ENCODE measurements around the gene WFS1. TPM values are rescaled to one million over a fixed set of nuclear protein-coding genes. Genes with fewer than 3 reads are reported as not detected.

Gene WFS1
- total RNA-seq, 1 donor from 2014 or later: 91.8 TPM

- no peaks in the 10 kb centered on the region for H3K9me3 ChIP-seq
- no peak overlapping the region for H3K27ac ChIP-seq
- no peak overlapping the region for H3K4me3 ChIP-seq
- H3K4me1 ChIP-seq: peaks cover 15% of the 10 kb centered on the region
- TF ChIP-seq, protein P1, sequence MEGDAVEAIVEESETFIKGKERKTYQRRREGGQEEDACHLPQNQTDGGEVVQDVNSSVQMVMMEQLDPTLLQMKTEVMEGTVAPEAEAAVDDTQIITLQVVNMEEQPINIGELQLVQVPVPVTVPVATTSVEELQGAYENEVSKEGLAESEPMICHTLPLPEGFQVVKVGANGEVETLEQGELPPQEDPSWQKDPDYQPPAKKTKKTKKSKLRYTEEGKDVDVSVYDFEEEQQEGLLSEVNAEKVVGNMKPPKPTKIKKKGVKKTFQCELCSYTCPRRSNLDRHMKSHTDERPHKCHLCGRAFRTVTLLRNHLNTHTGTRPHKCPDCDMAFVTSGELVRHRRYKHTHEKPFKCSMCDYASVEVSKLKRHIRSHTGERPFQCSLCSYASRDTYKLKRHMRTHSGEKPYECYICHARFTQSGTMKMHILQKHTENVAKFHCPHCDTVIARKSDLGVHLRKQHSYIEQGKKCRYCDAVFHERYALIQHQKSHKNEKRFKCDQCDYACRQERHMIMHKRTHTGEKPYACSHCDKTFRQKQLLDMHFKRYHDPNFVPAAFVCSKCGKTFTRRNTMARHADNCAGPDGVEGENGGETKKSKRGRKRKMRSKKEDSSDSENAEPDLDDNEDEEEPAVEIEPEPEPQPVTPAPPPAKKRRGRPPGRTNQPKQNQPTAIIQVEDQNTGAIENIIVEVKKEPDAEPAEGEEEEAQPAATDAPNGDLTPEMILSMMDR (IDR thresholded peaks at IDR 0.05): no peak
- no peak for TF ChIP-seq POLR2AphosphoS5 (IDR thresholded peaks at IDR 0.05; ENCODE audit: insufficient read depth in 1 of 2, low read depth in 1 of 2)
- TF ChIP-seq POLR2A (IDR thresholded peaks at IDR 0.05): no peak
- intact Hi-C loops (cut with DNase I): loop anchor here (10.0 kb wide), 1 partner anchor 332 kb away; no protein-coding TSS in a partner anchor
- H3K36me3 ChIP-seq: no peaks in the 10 kb centered on the region
- DNase-seq (ENCODE audit: extremely low spot score in 2 of 2): no peak
- H3K27me3 ChIP-seq: no peaks in the 10 kb centered on the region
These were observed 56.8 kb downstream of the WFS1 start for GRCh38 chr4:6326312-6327060.

DNA sequence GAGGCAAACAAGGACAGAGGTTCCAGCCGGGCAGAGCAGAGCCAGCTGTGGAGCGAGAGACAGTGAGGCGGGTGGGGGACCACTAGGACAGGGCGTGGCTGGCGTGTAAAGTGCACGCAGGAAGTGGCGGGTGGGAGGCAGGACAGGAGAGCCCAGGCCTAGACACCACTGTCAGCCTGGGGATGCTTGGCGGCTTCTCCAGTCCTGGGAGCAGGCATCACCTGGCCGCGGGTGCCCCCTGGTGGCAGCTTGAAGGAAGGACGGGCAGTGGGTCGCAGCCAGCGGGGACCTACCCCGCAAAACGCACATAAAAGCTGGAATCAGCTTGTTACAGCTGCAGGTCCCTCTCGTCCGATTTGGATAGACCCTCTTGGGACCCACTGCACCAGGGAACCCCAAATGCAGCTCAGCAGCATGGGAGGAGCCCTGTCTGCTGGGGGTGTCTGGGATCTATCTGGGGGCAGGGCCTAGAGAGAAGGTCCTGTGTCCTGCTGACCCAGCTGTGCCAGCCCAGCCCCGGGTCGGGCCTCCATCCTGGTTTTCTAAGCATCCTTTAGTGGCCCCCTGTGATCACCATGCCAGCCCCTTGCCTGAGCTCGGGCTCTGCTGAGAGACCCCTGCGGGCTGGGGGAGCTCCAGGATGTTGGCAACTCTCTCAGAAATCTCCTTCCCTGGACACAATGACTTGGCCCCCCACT, 57.7 kb downstream of the WFS1 start:
- no peaks in the 10 kb centered on the region for H3K27me3 ChIP-seq
- H3K36me3 ChIP-seq: no peaks in the 10 kb centered on the region
- no peak overlapping the region for H3K27ac ChIP-seq
- H3K4me1 ChIP-seq: peaks cover 15% of the 10 kb centered on the region
- intact Hi-C loops (cut with DNase I): loop anchor here (10.0 kb wide), 1 partner anchor 333 kb away; no protein-coding TSS in a partner anchor
- DNase-seq (ENCODE audit: extremely low spot score in 2 of 2): no peak
- TF ChIP-seq POLR2A (IDR thresholded peaks at IDR 0.05): no peak
- TF ChIP-seq, protein P1 (IDR thresholded peaks at IDR 0.05): peak; percentile 93 to 99 (median 99)
- H3K4me3 ChIP-seq: no peak overlapping the region
- no peaks in the 10 kb centered on the region for H3K9me3 ChIP-seq

DNA sequence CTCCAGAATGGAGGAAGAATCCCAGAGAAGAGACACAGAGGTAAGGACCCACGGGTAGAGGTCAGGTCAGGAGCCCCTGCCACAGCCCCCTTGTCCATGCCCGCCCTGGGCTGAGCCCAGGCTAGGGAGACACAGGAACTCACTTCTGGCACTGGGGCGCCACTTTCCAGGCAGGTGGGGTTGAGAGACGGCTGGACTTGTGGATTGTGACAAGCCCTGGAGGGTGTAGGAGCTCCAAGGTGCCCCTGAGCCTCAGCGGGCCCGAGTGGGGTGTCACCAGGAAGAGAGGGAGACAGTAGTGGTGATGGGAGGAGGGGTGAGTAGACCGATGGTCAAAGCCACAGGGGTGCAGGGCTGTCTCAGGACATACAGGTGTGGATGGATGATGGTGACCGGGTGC, 58.9 kb downstream of the WFS1 start:
- Histone ChIP-seq H3K4me1 (peaks cover 15% of the 10 kb centered on the region), H3K27me3 (no peaks in the 10 kb centered on the region), H3K36me3 (no peaks in the 10 kb centered on the region), H3K27ac (no peak overlapping the region), H3K9me3 (no peaks in the 10 kb centered on the region), H3K4me3 (no peak overlapping the region)
- intact Hi-C loops (cut with DNase I): loop anchor here (2.0 to 10.0 kb wide), 2 partner anchors 80 to 334 kb away; no protein-coding TSS in a partner anchor
- no peak for DNase-seq (ENCODE audit: extremely low spot score in 2 of 2)
- no peak for TF ChIP-seq POLR2A (IDR thresholded peaks at IDR 0.05)
- no peak for TF ChIP-seq POLR2AphosphoS5 (IDR thresholded peaks at IDR 0.05; ENCODE audit: insufficient read depth in 1 of 2, low read depth in 1 of 2)
- TF ChIP-seq, protein P1 (IDR thresholded peaks at IDR 0.05): no peak

GRCh38 chr4:6329478-6330383, 60.1 kb downstream of the WFS1 start:
- intact Hi-C loops (cut with DNase I): loop anchor here (2.0 to 10.0 kb wide), 2 partner anchors 81 to 335 kb away; no protein-coding TSS in a partner anchor
- TF ChIP-seq POLR2AphosphoS5 (IDR thresholded peaks at IDR 0.05; ENCODE audit: insufficient read depth in 1 of 2, low read depth in 1 of 2) (no peak), POLR2A (IDR thresholded peaks at IDR 0.05) (no peak)
- TF ChIP-seq, protein P1 (IDR thresholded peaks at IDR 0.05): no peak
- Histone ChIP-seq H3K4me1 (peaks cover 11% of the 10 kb centered on the region), H3K27ac (no peak overlapping the region), H3K4me3 (no peak overlapping the region), H3K27me3 (no peaks in the 10 kb centered on the region), H3K36me3 (no peaks in the 10 kb centered on the region), H3K9me3 (no peaks in the 10 kb centered on the region)
- DNase-seq (ENCODE audit: extremely low spot score in 2 of 2): no peak
